Fibroblast of skin of scalp (primary cell): ENCODE results near the gene YPEL2.

Source experiments
- DNase-seq: peaks from one replicate; pipeline ENCODE4 v3.0.0-alpha.2; 2013

YPEL2 gene

DNA sequence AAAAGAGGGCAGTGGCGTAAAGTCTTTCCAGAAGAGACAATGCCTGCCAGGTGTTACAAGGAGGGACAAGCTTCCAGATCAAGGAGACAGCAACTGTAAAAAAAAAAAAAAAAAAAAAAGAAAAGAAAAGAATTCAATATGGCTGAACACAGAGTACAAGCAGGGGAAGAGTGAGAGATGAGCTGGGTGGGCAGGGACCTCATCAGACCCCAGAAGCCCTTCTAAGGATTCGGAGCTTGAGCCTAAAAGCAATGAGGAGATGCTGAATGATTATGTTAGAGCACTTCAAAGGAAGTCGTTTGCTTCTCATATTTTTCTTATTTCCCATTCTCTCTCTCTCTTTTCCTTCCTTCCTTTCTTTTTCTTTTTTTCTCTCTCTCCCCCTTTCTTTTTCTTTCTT, 103.0 kb downstream of the YPEL2 start:
- no peak for DNase-seq

DNA sequence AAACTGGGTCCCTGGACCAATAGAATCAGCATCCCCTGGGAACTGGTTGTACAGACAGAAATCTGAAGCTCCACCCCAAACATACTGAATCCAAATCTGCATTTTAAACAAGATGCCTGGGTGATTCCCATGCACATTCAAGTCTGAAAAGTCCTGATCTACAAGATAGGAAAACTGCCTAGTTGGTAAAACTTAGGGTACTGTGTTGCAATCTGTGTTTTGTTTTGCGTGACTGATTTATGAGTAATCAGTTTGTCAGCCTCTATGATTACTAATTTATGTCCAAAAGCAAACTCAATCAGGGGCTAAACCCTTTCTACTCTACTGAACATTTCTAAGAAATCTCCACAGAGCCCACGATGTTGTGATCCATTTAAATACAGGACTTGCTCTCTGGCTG, 103.8 kb downstream of the YPEL2 start:
- peak; percentile 84 for DNase-seq

DNA sequence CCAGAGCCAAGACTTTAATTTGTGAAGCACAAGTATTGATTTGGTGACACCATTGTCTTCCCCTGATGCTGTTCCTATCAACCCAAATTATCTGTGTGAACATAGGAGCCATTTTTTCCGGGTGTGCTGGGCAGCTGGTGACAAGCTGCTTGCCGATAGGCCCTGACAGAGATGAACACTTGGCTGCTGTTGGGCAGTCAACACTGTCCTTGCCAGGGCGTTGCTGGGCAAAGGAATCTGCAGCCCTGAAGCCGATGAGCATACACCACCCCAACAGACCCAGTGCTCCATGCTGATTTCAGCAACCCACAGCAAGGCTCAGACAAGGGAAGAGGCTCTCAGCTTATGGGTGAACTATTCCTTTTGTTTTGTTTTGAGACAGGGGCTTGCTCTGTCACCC, 105.4 kb downstream of the YPEL2 start:
- DNase-seq: no peak

DNA sequence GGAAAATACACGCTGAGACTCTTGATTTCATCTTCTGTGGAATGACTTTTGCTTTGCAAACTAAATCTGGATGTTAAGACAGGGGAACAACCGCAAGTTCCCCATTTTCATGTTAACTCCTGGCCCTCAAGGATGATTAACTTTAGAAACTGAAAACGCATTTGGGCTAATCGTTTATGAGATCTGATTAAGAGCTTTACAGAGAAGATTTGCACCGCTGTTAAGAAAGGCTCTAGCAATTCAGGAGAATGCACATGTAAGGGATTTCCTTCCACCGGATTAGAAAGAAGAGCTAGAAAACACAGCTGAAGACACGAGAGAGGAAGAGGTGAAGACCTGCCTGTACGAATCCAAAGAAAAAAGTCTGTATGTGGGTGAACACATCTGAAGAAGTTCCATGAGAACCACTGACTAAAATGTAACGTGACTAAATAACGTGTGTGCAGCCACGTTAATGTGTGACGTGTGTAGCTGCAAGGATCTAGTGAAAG, 106.4 kb downstream of the YPEL2 start:
- no peak for DNase-seq

DNA sequence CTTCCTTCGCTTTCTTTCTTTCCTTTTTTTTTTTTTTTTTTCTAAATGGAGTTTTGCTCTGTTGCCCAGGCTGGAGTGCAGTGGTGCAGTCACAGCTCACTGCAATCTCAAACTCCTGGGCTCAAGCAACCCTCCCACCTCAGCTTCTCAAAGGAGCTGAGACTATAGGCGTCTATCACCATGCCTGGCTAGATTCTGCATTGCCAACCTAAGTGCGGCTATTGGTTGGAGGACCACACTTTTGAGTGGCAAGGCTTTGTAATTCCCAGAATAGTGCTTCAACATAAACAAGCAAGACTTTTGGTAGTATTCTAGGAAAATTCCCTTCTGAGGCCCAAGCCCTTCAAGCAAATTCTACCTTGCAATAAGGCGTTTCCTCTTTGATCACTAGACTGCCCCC, 107.8 kb downstream of the YPEL2 start:
- DNase-seq: no peak

GRCh38 chr17:59439741-59440211, 108.3 kb downstream of the YPEL2 start:
- DNase-seq: no peak

DNA sequence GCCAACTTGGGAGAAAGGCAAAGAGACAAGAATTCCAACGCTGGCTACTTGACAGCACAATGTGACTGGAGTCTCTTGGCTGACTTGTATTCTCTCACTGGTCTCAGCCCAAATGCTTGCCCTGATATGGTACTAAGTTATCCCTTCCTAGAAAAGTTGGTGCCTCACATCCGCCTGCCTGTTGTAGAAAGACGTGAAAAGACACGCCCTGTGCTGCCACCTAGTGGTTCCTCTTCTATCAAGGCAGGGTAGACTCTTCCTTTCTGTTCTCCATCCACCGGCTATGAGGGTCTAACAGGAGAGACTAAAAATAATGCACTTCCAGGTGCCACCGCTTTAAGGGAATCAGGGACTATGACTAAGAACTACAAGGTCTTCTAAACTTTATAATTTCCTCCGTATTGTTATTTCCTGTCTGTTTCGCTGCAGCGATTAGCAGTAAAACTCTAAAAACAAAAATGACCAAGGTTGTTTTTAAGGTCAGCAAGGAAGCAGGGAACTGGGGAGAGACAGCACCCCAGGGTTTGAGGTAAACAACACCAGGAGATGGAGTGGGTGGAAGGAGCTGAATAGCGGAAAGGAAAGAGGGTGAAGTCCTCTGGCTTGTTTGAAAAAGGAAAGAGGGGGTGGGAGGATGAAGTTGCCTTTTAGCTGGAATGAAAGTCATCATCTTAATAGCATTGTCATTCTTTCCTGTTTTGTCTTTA, 109.5 kb downstream of the YPEL2 start:
- DNase-seq: peak; percentile 87

DNA sequence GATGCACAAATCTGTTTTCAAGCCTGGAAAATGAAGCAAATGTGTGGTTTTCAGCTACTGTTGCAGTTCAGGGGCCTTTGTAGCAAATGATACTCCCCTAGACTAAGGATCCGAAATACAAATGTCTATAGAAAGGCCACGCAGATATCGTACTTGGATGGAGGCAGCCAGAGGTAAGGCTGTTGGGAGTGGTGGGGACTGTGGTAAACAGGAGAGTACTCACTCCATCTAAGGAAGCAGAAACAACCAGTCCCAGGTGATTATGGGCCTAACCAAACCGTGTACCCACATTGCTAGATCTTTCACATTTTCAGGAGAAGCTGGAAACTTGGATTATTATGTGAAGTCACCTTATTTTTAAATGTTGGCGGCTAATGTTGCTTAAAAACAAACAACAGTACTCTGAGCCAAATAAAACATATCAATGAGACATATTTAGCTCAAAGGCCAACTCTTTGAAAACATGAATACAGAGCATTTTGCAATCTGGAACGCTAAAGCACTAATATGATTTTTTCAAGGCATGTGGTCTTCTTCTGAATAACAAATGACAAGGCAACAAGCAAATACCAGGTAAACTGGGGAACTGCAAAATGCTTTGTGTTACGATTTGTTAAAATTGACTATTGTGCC, 110.1 kb downstream of the YPEL2 start:
- no peak for DNase-seq

DNA sequence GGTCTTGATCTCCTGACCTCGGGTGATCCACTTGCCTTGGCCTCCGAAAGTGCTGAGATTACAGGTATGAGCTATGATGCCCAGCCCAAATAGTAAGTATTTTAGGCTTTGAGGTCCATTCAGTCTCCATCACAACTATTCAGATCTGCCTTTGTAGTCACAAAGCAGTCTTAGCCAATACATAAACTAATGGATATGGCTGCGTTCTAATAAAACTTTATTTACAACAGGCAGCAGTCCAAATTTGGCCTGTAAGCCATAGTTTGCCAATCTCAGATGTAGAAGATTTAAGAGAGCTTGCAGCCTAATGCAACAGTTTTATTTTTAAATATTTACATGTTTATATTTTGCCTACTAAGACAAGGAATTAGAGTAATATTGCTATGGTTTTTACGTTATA, 111.7 kb downstream of the YPEL2 start:
- DNase-seq: no peak
